ENCODE results near the gene ITK. TPM values are rescaled to one million over a fixed set of nuclear protein-coding genes. Genes with fewer than 3 reads are reported as not detected.

ITK gene
- total and polyA plus RNA-seq, 2 donors from 2014 or later = 0.11 to 14.0 TPM

GRCh38 chr5:157214415-157214814 lies 33.8 kb downstream of the ITK start:
- no peaks in the 10 kb centered on the region for H3K4me1 ChIP-seq (ENCODE audit: control insufficient read depth in 2 of 3, insufficient read depth in 2 of 3, low read depth in 1 of 3, low read length in 3 of 3)
- FAIRE-seq (no peak), DNase-seq (no peak)
- H3K4me3 ChIP-seq (ENCODE audit: low read length in 3 of 3) = no peak overlapping the region
- H3K27me3 ChIP-seq (ENCODE audit: control insufficient read depth, insufficient read depth, low read length) = no peaks in the 10 kb centered on the region
- H3K9me3 ChIP-seq (ENCODE audit: control insufficient read depth in 2 of 3, insufficient read depth in 1 of 3, low read length in 3 of 3) = no peaks in the 10 kb centered on the region
- no peak for TF ChIP-seq CTCF (IDR thresholded peaks at IDR 0.05; ENCODE audit: borderline replicate concordance, extremely low read depth, insufficient read depth)
- no peak overlapping the region for H3K27ac ChIP-seq (ENCODE audit: low read depth in 2 of 2, low read length in 2 of 2)
- no peak overlapping the region for H3K9ac ChIP-seq (ENCODE audit: low read length in 3 of 3)
- intact Hi-C loops (cut with DNase I) = no loop called here
- no peaks in the 10 kb centered on the region for H3K36me3 ChIP-seq (ENCODE audit: control insufficient read depth in 2 of 3, insufficient read depth in 3 of 3, low read length in 3 of 3)

- peak in 2 of 5 donors; percentile 5 to 40 for DNase-seq
- intact Hi-C loops (cut with DNase I) = no loop called here
- no peak for TF ChIP-seq CTCF (IDR thresholded peaks at IDR 0.05; ENCODE audit: borderline replicate concordance, extremely low read depth, insufficient read depth)
- H3K4me1 ChIP-seq (ENCODE audit: control insufficient read depth in 2 of 3, insufficient read depth in 2 of 3, low read depth in 1 of 3, low read length in 3 of 3) = no peaks in the 10 kb centered on the region
- H3K27ac ChIP-seq (ENCODE audit: low read depth in 2 of 2, low read length in 2 of 2) = no peak overlapping the region
- no peak overlapping the region for H3K9ac ChIP-seq (ENCODE audit: low read length in 3 of 3)
- no peak overlapping the region for H3K4me3 ChIP-seq (ENCODE audit: low read length in 3 of 3)
- no peaks in the 10 kb centered on the region for H3K9me3 ChIP-seq (ENCODE audit: control insufficient read depth in 2 of 3, insufficient read depth in 1 of 3, low read length in 3 of 3)
- no peaks in the 10 kb centered on the region for H3K36me3 ChIP-seq (ENCODE audit: control insufficient read depth in 2 of 3, insufficient read depth in 3 of 3, low read length in 3 of 3)
- H3K27me3 ChIP-seq (ENCODE audit: control insufficient read depth, insufficient read depth, low read length) = no peaks in the 10 kb centered on the region
- FAIRE-seq = no peak
These were observed 34.3 kb downstream of the ITK start for GRCh38 chr5:157214861-157215513.

GRCh38 chr5:157215514-157216167 lies 35.0 kb downstream of the ITK start:
- Histone ChIP-seq H3K27me3 (ENCODE audit: control insufficient read depth, insufficient read depth, low read length) (no peaks in the 10 kb centered on the region), H3K36me3 (ENCODE audit: control insufficient read depth in 2 of 3, insufficient read depth in 3 of 3, low read length in 3 of 3) (no peaks in the 10 kb centered on the region), H3K4me3 (ENCODE audit: low read length in 3 of 3) (no peak overlapping the region), H3K27ac (ENCODE audit: low read depth in 2 of 2, low read length in 2 of 2) (no peak overlapping the region), H3K4me1 (ENCODE audit: control insufficient read depth in 2 of 3, insufficient read depth in 2 of 3, low read depth in 1 of 3, low read length in 3 of 3) (no peaks in the 10 kb centered on the region), H3K9me3 (ENCODE audit: control insufficient read depth in 2 of 3, insufficient read depth in 1 of 3, low read length in 3 of 3) (no peaks in the 10 kb centered on the region), H3K9ac (ENCODE audit: low read length in 3 of 3) (no peak overlapping the region)
- no peak for DNase-seq
- TF ChIP-seq CTCF (IDR thresholded peaks at IDR 0.05; ENCODE audit: borderline replicate concordance, extremely low read depth, insufficient read depth) = no peak
- no peak for FAIRE-seq
- intact Hi-C loops (cut with DNase I) = no loop called here
